Neural cell (in vitro differentiated cells): ENCODE measurements around the gene NCBP1. TPM values are rescaled to one million over a fixed set of nuclear protein-coding genes. Genes with fewer than 3 reads are reported as not detected.

Experiments used
- H2AFZ ChIP-seq: fragments of 200-600, 300-800 bp; sonication (generic), shearing (Covaris generic); 2 replicates; pipeline ENCODE4 v1.6.0; 2014; ENCODE audit warnings: low read depth, mild to moderate bottlenecking, antibody characterized with exemption, low read length, moderate library complexity
- H3F3A ChIP-seq: fragments of 200-600 bp; shearing (Covaris generic); 2 replicates; pipeline ENCODE4 v1.6.1; 2016; ENCODE audit warnings: mild to moderate bottlenecking, moderate library complexity, mixed read lengths, antibody characterized with exemption, low read length; ENCODE audit not compliant: insufficient read depth, poor library complexity, severe bottlenecking
- H3K27ac ChIP-seq: fragments of 200-600, 300-800 bp; sonication (generic), shearing (Covaris generic); 2 replicates; pipeline ENCODE4 v1.5.1; 2014; ENCODE audit warnings: mild to moderate bottlenecking, low read length, moderate library complexity
- H3K27me3 ChIP-seq: fragments of 300-800, 200-600 bp; sonication (generic), shearing (Covaris generic); 2 replicates; pipeline ENCODE4 v1.6.0; 2014; ENCODE audit warnings: mild to moderate bottlenecking, low read depth, low read length, moderate library complexity; ENCODE audit not compliant: insufficient read depth
- H3K36me3 ChIP-seq: fragments of 300-800, 200-600 bp; sonication (generic), shearing (Covaris generic); 2 replicates; pipeline ENCODE4 v1.5.1; 2014; ENCODE audit warnings: mild to moderate bottlenecking, antibody characterized with exemption, low read length, moderate library complexity; ENCODE audit not compliant: insufficient read depth
- H3K4me2 ChIP-seq: fragments of 300-800, 200-600 bp; sonication (generic), shearing (Covaris generic); 2 replicates; pipeline ENCODE4 v1.6.0; 2014; ENCODE audit warnings: mild to moderate bottlenecking, low read length
- H3K4me3 ChIP-seq: fragments of 300-800, 200-600 bp; sonication (generic), shearing (Covaris generic); 2 replicates; pipeline ENCODE4 v1.5.1; 2014; ENCODE audit warnings: mild to moderate bottlenecking, low read length, moderate library complexity
- H3K79me2 ChIP-seq: fragments of 200-600 bp; shearing (Covaris generic); replicated peaks from 2 replicates; pipeline ENCODE4 v1.6.0; 2014; ENCODE audit warnings: mild to moderate bottlenecking, low read length, moderate library complexity; ENCODE audit not compliant: insufficient read depth
- H3K9ac ChIP-seq: fragments of 300-800, 200-600 bp; sonication (generic), shearing (Covaris generic); 2 replicates; pipeline ENCODE4 v1.6.1; 2016; ENCODE audit warnings: mild to moderate bottlenecking, low read length, mixed read lengths
- H3K9me2 ChIP-seq: fragments of 200-600 bp; shearing (Covaris generic); 2 replicates; pipeline ENCODE4 v1.6.1; 2016; ENCODE audit warnings: mild to moderate bottlenecking, low read length, mixed read lengths; ENCODE audit not compliant: insufficient read depth
- H3K9me3 ChIP-seq: fragments of 200-600, 300-800 bp; sonication (generic), shearing (Covaris generic); 2 replicates; pipeline ENCODE4 v1.6.1; 2016; ENCODE audit warnings: mild to moderate bottlenecking, mixed run types, low read length, moderate library complexity, mixed read lengths
- H4K20me1 ChIP-seq: fragments of 200-600 bp; shearing (Covaris generic); 2 replicates; pipeline ENCODE4 v1.6.1; 2016; ENCODE audit warnings: mild to moderate bottlenecking, mixed run types; ENCODE audit not compliant: insufficient read depth
- EP300 ChIP-seq: fragments of 450-650 bp; conservative IDR thresholded peaks from 2 replicates; pipeline ENCODE4 v1.6.1; 2014; ENCODE audit warnings: antibody characterized with exemption, mild to moderate bottlenecking, moderate library complexity; ENCODE audit not compliant: poor library complexity, severe bottlenecking
- EZH2 ChIP-seq: fragments of 200-600, 300-800 bp; shearing (Covaris generic), sonication (generic); IDR thresholded peaks from 2 replicates; pipeline ENCODE4 v1.6.1; 2014; ENCODE audit warnings: antibody characterized with exemption, low read length, borderline replicate concordance, mild to moderate bottlenecking; ENCODE audit not compliant: insufficient read depth, poor library complexity, severe bottlenecking
- MXI1 ChIP-seq: fragments of 450-650 bp; conservative IDR thresholded peaks from 2 replicates; pipeline ENCODE4 v1.6.1; 2014; ENCODE audit warnings: antibody characterized with exemption, mild to moderate bottlenecking; ENCODE audit not compliant: poor library complexity, severe bottlenecking
- POLR2AphosphoS5 ChIP-seq: IDR thresholded peaks from 2 replicates; pipeline ENCODE4 v1.6.1; 2012
- RAD21 ChIP-seq: fragments of 450-650 bp; conservative IDR thresholded peaks from 2 replicates; pipeline ENCODE4 v1.6.1; 2014; ENCODE audit warnings: antibody characterized with exemption, mild to moderate bottlenecking, moderate library complexity
- SMC3 ChIP-seq: fragments of 450-650 bp; conservative IDR thresholded peaks from 2 replicates; pipeline ENCODE4 v1.6.1; 2014; ENCODE audit warnings: antibody characterized with exemption, mild to moderate bottlenecking, moderate library complexity; ENCODE audit not compliant: poor library complexity
- TAF1 ChIP-seq: IDR thresholded peaks from 2 replicates; pipeline ENCODE4 v1.6.1; 2012; ENCODE audit warnings: low read depth
- polyA plus RNA-seq: library from polyadenylated mRNA; depleted of rRNA; stranded (reverse); fragments of >200 nt; gene quantifications from 2 replicates; pipeline ENCODE4 v1.2.3, GENCODE V29; 2014
- TF ChIP-seq, protein P1 (sequence below): IDR thresholded peaks from 2 replicates; pipeline ENCODE4 v1.6.1; 2012; ENCODE audit warnings: borderline replicate concordance
- TF ChIP-seq, protein P2 (sequence below): fragments of 450-650 bp; IDR thresholded peaks from 2 replicates; pipeline ENCODE4 v1.5.1; 2014; ENCODE audit warnings: antibody characterized with exemption, mild to moderate bottlenecking, moderate library complexity; ENCODE audit not compliant: poor library complexity, severe bottlenecking

NCBP1 gene
- polyA plus RNA-seq, 1 donor from 2014 or later = 30.6 TPM

DNA sequence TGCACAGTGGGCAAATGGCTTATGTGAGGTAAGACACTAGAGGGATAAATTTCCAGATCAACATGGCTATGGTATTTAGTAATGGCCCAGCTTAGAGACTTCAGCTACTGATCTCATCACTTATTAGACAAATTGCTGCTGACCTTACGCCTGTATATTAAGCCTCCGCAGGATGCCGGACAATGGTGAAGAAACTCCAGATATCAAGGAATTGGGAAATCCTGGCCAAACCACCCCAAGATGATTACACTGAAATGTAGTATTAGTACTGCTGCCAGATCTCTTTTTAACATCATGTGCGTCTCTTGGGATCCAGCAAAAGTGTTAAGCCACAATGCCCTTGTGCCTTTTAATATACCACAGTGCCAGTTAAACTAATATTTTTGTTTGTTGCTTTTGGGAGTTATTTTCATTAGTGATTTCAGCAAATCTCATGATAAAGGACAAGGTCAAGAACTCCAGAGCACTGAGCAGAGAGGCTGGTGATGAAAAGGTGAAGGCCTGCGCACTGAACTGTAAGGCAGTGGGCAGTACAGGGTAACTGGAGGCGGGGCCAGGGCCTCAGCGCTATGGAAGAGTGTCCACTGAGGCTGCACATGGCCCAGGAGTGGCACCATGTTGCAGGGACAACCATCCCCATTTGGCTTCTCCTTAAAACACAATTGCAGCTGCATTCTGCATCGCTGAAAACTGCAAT lies 32.9 kb upstream of the NCBP1 start:
- Histone ChIP-seq H3K36me3 (no peaks in the 10 kb centered on the region), H2AFZ (no peak overlapping the region), H3K4me3 (no peak overlapping the region), H3K27ac (no peak overlapping the region), H3K4me2 (no peak overlapping the region), H3K9ac (no peak overlapping the region), H3K27me3 (no peaks in the 10 kb centered on the region), H3F3A (no peaks in the 10 kb centered on the region), H4K20me1 (no peaks in the 10 kb centered on the region), H3K79me2 (no peaks in the 10 kb centered on the region), H3K9me3 (no peaks in the 10 kb centered on the region), H3K9me2 (no peaks in the 10 kb centered on the region)
- TF ChIP-seq MXI1 (no peak), EP300 (no peak), EZH2 (no peak), TAF1 (no peak), RAD21 (no peak), POLR2AphosphoS5 (no peak), SMC3 (no peak)
- TF ChIP-seq, protein P1, sequence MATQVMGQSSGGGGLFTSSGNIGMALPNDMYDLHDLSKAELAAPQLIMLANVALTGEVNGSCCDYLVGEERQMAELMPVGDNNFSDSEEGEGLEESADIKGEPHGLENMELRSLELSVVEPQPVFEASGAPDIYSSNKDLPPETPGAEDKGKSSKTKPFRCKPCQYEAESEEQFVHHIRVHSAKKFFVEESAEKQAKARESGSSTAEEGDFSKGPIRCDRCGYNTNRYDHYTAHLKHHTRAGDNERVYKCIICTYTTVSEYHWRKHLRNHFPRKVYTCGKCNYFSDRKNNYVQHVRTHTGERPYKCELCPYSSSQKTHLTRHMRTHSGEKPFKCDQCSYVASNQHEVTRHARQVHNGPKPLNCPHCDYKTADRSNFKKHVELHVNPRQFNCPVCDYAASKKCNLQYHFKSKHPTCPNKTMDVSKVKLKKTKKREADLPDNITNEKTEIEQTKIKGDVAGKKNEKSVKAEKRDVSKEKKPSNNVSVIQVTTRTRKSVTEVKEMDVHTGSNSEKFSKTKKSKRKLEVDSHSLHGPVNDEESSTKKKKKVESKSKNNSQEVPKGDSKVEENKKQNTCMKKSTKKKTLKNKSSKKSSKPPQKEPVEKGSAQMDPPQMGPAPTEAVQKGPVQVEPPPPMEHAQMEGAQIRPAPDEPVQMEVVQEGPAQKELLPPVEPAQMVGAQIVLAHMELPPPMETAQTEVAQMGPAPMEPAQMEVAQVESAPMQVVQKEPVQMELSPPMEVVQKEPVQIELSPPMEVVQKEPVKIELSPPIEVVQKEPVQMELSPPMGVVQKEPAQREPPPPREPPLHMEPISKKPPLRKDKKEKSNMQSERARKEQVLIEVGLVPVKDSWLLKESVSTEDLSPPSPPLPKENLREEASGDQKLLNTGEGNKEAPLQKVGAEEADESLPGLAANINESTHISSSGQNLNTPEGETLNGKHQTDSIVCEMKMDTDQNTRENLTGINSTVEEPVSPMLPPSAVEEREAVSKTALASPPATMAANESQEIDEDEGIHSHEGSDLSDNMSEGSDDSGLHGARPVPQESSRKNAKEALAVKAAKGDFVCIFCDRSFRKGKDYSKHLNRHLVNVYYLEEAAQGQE = no peak
- TF ChIP-seq, protein P2, sequence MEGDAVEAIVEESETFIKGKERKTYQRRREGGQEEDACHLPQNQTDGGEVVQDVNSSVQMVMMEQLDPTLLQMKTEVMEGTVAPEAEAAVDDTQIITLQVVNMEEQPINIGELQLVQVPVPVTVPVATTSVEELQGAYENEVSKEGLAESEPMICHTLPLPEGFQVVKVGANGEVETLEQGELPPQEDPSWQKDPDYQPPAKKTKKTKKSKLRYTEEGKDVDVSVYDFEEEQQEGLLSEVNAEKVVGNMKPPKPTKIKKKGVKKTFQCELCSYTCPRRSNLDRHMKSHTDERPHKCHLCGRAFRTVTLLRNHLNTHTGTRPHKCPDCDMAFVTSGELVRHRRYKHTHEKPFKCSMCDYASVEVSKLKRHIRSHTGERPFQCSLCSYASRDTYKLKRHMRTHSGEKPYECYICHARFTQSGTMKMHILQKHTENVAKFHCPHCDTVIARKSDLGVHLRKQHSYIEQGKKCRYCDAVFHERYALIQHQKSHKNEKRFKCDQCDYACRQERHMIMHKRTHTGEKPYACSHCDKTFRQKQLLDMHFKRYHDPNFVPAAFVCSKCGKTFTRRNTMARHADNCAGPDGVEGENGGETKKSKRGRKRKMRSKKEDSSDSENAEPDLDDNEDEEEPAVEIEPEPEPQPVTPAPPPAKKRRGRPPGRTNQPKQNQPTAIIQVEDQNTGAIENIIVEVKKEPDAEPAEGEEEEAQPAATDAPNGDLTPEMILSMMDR = no peak

DNA sequence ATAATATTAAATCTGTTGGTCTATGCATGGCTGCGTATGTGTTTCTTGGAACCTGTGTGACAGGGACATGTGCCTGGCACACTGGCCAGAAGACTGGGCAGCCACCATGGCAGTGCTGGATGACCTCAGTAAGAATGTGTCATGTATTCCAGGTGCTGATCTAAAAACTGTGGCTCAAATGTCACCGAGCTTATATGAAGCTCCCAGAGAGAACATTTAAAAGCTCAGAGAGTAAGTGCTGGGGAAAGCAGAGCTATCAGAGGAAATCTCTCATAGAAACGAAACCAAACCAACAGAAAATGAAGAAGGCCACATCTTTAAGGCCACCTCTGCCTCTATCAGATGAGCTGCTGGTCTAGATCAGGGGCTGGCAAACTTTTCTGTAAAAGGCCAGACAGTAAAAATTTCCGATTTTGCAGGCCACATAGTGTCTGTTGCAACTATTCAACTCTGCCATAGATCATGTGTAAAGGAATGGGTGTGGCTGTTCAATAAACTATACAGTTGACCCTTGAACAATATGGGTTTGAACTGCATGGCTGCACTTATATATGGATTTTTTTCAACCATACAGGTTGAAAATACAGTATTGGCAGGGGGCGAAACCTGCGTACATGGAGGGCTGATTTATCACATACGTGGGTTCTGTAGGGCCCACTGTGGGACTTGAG lies 32.3 kb upstream of the NCBP1 start:
- H3K36me3 ChIP-seq = no peaks in the 10 kb centered on the region
- H3K27ac ChIP-seq = no peak overlapping the region
- H3K79me2 ChIP-seq = no peaks in the 10 kb centered on the region
- H3K9ac ChIP-seq = no peak overlapping the region
- no peaks in the 10 kb centered on the region for H3F3A ChIP-seq
- H2AFZ ChIP-seq = no peak overlapping the region
- no peaks in the 10 kb centered on the region for H4K20me1 ChIP-seq
- H3K4me2 ChIP-seq = no peak overlapping the region
- no peaks in the 10 kb centered on the region for H3K9me2 ChIP-seq
- TF ChIP-seq RAD21 = no peak
- no peak for TF ChIP-seq POLR2AphosphoS5
- no peak for TF ChIP-seq SMC3
- TF ChIP-seq EZH2 = no peak
- TF ChIP-seq, protein P2 = no peak
- no peak for TF ChIP-seq MXI1
- no peak for TF ChIP-seq TAF1
- TF ChIP-seq, protein P1 = no peak
- no peak overlapping the region for H3K4me3 ChIP-seq
- no peaks in the 10 kb centered on the region for H3K27me3 ChIP-seq
- H3K9me3 ChIP-seq = no peaks in the 10 kb centered on the region
